ENCODE data around the gene CYB561A3. TPM values are rescaled to one million over a fixed set of nuclear protein-coding genes. Genes with fewer than 3 reads are reported as not detected.

The CYB561A3 gene
- polyA plus RNA-seq, 1 experiment = 34.5 TPM

DNA sequence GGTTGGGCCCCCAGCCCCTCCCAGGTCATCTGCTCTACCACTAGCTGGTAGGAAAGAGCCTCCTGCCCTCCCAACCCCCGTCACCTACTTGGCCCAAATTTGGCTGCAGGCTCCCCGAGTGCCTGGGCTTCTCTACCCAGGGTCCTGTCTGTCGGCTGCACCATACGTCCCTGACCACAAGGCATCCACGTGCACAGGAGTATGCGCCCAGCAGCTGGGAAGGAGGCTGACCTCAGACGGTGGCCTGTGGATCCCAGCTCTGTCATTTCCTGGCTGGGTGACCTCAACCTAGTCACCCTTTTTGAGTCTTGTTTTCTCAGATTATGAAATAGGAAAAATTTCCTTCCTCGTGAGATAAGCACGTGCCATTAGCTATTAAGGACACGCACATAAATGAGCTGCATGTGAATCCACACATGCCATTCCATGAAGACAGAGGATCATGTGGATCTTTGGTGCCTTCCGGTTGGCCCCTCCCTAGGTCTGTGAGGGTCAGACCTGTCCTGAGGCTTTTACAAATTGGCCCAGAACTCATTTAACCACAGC is 13.7 kb downstream of the CYB561A3 start:
- TF ChIP-seq, protein P1, sequence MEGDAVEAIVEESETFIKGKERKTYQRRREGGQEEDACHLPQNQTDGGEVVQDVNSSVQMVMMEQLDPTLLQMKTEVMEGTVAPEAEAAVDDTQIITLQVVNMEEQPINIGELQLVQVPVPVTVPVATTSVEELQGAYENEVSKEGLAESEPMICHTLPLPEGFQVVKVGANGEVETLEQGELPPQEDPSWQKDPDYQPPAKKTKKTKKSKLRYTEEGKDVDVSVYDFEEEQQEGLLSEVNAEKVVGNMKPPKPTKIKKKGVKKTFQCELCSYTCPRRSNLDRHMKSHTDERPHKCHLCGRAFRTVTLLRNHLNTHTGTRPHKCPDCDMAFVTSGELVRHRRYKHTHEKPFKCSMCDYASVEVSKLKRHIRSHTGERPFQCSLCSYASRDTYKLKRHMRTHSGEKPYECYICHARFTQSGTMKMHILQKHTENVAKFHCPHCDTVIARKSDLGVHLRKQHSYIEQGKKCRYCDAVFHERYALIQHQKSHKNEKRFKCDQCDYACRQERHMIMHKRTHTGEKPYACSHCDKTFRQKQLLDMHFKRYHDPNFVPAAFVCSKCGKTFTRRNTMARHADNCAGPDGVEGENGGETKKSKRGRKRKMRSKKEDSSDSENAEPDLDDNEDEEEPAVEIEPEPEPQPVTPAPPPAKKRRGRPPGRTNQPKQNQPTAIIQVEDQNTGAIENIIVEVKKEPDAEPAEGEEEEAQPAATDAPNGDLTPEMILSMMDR (IDR thresholded peaks at IDR 0.05; ENCODE audit: low read depth, low read length) = no peak
- no peak for DNase-seq (ENCODE audit: low read depth, low spot score)
- Histone ChIP-seq H3K27ac (ENCODE audit: low read depth, low read length) (no peak overlapping the region), H3K27me3 (ENCODE audit: control insufficient read depth, insufficient read depth, low read length) (no peaks in the 10 kb centered on the region), H3K4me3 (ENCODE audit: low read depth, low read length) (no peak overlapping the region), H3K9me3 (ENCODE audit: control insufficient read depth, insufficient read depth, low read length) (no peaks in the 10 kb centered on the region)
- ChIA-PET CTCF (interaction anchor here (1.5 to 2.9 kb wide), 2 partner anchors 12 to 38 kb away, joined by 5 to 17 read pairs; no protein-coding TSS in a partner anchor), POLR2A (interaction anchor here (1.0 to 2.8 kb wide), 2 partner anchors 13 to 45 kb away, joined by 3 to 19 read pairs; partner anchors contain the start of genes CYB561A3, TMEM138 and TMEM216)

DNA sequence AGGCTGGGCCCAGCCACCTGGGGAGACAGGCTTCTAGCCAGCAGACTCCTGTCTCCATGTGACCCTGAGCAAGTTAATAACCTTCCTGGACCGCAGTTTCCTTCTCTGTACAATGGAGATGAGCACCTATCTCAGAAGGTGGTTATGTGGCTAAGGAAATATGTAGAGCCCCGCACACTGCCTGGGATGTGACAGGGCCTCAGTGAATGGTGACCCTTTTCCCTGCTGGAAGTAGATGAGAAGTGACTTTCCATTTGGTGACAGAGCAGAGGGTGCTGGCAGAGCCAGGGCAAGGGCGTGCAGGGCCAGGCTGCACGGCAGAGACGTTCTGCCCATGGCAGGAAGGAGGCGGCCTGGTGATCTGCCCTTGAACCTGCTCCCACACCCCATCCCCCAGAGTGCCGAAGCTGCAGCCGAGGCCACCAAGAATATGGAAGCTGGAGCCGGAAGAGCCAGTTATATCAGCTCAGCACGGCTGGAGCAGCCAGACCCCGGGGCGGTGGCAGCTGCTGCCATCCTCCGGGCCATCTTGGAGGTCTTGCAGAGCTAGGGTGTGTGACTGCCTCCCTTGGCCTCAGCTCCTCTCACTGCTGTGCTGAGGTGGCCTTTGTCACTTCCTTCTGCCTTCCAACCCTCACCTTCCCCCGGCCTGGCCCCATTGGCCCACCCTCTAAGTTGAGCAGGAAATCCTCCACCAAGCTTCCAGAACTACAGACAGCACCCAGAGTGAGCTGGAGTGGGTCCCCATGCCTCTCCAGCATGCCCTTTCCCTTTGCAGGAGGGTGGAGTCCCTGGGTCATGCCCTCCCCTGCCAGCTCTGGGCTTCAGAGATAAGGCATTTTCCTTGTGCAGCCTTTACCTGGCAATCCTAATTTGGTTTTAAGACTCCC is 15.5 kb downstream of the CYB561A3 start:
- Histone ChIP-seq H3K27ac (ENCODE audit: low read depth, low read length) (no peak overlapping the region), H3K9me3 (ENCODE audit: control insufficient read depth, insufficient read depth, low read length) (no peaks in the 10 kb centered on the region), H3K4me3 (ENCODE audit: low read depth, low read length) (no peak overlapping the region), H3K27me3 (ENCODE audit: control insufficient read depth, insufficient read depth, low read length) (no peaks in the 10 kb centered on the region)
- ChIA-PET CTCF (interaction anchor here (2.8 kb wide), 1 partner anchor 10 kb away, joined by 14 read pairs; no protein-coding TSS in a partner anchor), POLR2A (interaction anchor here (1.2 kb wide), 1 partner anchor 33 kb away, joined by 4 read pairs; no protein-coding TSS in a partner anchor)
- TF ChIP-seq, protein P1 (IDR thresholded peaks at IDR 0.05; ENCODE audit: low read depth, low read length) = no peak
- no peak for DNase-seq (ENCODE audit: low read depth, low spot score)

GRCh38 chr11:61345170-61345610 is 16.5 kb downstream of the CYB561A3 start:
- no peak for DNase-seq (ENCODE audit: low read depth, low spot score)
- TF ChIP-seq, protein P1 (IDR thresholded peaks at IDR 0.05; ENCODE audit: low read depth, low read length) = no peak
- Histone ChIP-seq H3K9me3 (ENCODE audit: control insufficient read depth, insufficient read depth, low read length) (no peaks in the 10 kb centered on the region), H3K27me3 (ENCODE audit: control insufficient read depth, insufficient read depth, low read length) (no peaks in the 10 kb centered on the region), H3K27ac (ENCODE audit: low read depth, low read length) (no peak overlapping the region), H3K4me3 (ENCODE audit: low read depth, low read length) (no peak overlapping the region)
- CTCF ChIA-PET = interaction anchor here (2.8 kb wide), 1 partner anchor 9 kb away, joined by 14 read pairs; no protein-coding TSS in a partner anchor
- POLR2A ChIA-PET = interaction anchor here (1.2 kb wide), 1 partner anchor 34 kb away, joined by 4 read pairs; no protein-coding TSS in a partner anchor

- TF ChIP-seq, protein P1 (IDR thresholded peaks at IDR 0.05; ENCODE audit: low read depth, low read length) = no peak
- ChIA-PET POLR2A (interaction anchor here (0.7 kb wide), 1 partner anchor 237 kb away, joined by 6 read pairs; no protein-coding TSS in a partner anchor), CTCF (interaction anchor here (2.8 kb wide), 1 partner anchor 8 kb away, joined by 14 read pairs; no protein-coding TSS in a partner anchor)
- Histone ChIP-seq H3K9me3 (ENCODE audit: control insufficient read depth, insufficient read depth, low read length) (no peaks in the 10 kb centered on the region), H3K4me3 (ENCODE audit: low read depth, low read length) (no peak overlapping the region), H3K27ac (ENCODE audit: low read depth, low read length) (no peak overlapping the region), H3K27me3 (ENCODE audit: control insufficient read depth, insufficient read depth, low read length) (no peaks in the 10 kb centered on the region)
- DNase-seq (ENCODE audit: low read depth, low spot score) = no peak
Measured at GRCh38 chr11:61343792-61344745, 17.6 kb downstream of the CYB561A3 start.
